Measurements from ENCODE around the gene CACNA1C. TPM values are rescaled to one million over a fixed set of nuclear protein-coding genes. Genes with fewer than 3 reads are reported as not detected.

The CACNA1C gene
- total RNA-seq, 1 experiment from 2014 or later = 1.1 TPM

DNA sequence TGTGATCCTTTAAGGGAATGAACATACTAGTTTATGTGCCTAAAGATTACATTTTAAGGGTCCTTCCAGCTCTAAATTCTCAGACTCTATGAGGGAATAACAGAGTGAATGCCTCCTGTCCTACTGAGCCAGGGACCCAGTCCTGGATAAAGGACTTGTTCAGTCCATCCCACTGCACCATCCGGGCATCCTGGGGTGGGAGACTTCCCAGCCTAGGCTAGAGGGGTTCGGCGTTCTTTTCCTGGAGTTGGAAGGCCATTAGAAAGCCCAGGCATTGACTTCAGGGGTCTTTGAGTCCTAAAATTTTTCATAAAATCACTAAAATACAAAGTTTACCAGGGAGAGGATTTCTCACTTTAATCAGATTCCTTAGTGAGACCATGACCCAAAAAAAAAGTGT is 614.1 kb downstream of the CACNA1C start:
- H3K23ac ChIP-seq (ENCODE audit: insufficient read length, low read depth, low read length) = no peak overlapping the region
- no CpG with 5 or more reads among the region's 3 CpGs for WGBS (ENCODE audit: extremely low coverage, insufficient read length, low lambda C conversion rate)
- H4K5ac ChIP-seq (ENCODE audit: insufficient read length, low read depth, low read length) = no peak overlapping the region
- H2AK5ac ChIP-seq (ENCODE audit: insufficient read length, low read length) = no peak overlapping the region
- TF ChIP-seq, protein P1, sequence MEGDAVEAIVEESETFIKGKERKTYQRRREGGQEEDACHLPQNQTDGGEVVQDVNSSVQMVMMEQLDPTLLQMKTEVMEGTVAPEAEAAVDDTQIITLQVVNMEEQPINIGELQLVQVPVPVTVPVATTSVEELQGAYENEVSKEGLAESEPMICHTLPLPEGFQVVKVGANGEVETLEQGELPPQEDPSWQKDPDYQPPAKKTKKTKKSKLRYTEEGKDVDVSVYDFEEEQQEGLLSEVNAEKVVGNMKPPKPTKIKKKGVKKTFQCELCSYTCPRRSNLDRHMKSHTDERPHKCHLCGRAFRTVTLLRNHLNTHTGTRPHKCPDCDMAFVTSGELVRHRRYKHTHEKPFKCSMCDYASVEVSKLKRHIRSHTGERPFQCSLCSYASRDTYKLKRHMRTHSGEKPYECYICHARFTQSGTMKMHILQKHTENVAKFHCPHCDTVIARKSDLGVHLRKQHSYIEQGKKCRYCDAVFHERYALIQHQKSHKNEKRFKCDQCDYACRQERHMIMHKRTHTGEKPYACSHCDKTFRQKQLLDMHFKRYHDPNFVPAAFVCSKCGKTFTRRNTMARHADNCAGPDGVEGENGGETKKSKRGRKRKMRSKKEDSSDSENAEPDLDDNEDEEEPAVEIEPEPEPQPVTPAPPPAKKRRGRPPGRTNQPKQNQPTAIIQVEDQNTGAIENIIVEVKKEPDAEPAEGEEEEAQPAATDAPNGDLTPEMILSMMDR (conservative IDR thresholded peaks at IDR 0.05) = no peak
- no peak overlapping the region for H2BK120ac ChIP-seq (ENCODE audit: low read depth, low read length, poor library complexity, severe bottlenecking)
- H3K79me2 ChIP-seq (ENCODE audit: insufficient read depth, low read length) = no peaks in the 10 kb centered on the region
- H2AFZ ChIP-seq (ENCODE audit: low read length) = no peak overlapping the region
- no peak overlapping the region for H2BK15ac ChIP-seq (ENCODE audit: low read depth, low read length)
- Mint-ChIP-seq H3K27me3 (ENCODE audit: low read depth) (peaks cover 2% of the 10 kb centered on the region), H3K27ac (no peak overlapping the region), H3K9me3 (no peaks in the 10 kb centered on the region), H3K36me3 (ENCODE audit: insufficient read depth in 1 of 3, low read depth in 3 of 3) (no peaks in the 10 kb centered on the region), H3K4me3 (no peak overlapping the region), H3K4me1 (no peaks in the 10 kb centered on the region)
- DNase-seq = peak; percentile 17
- H3K27ac ChIP-seq (ENCODE audit: insufficient read length, low read depth, low read length) = no peak overlapping the region
- H3K4me1 ChIP-seq (ENCODE audit: insufficient read depth, low read length) = no peaks in the 10 kb centered on the region
- no peak overlapping the region for H3K56ac ChIP-seq (ENCODE audit: insufficient read length, low read depth, low read length)
- no peak overlapping the region for H3K9ac ChIP-seq (ENCODE audit: extremely low read depth, insufficient read length, low read length)
- H4K91ac ChIP-seq (ENCODE audit: insufficient read length, low read depth, low read length) = no peak overlapping the region
- no peak overlapping the region for H2BK20ac ChIP-seq (ENCODE audit: low read depth, low read length, poor library complexity, severe bottlenecking)
- no peak overlapping the region for H2BK12ac ChIP-seq (ENCODE audit: insufficient read length, low read depth, low read length)
- H3K4ac ChIP-seq (ENCODE audit: low read depth, low read length) = no peak overlapping the region
- no peak overlapping the region for H3T11ph ChIP-seq (ENCODE audit: low read length)
- no peaks in the 10 kb centered on the region for H3K9me3 ChIP-seq (ENCODE audit: control insufficient read depth, low read depth, low read length)
- no peak overlapping the region for H3K18ac ChIP-seq (ENCODE audit: insufficient read length, low read depth, low read length)
- H3K79me1 ChIP-seq (ENCODE audit: insufficient read depth, low read depth, low read length, poor library complexity, severe bottlenecking) = no peaks in the 10 kb centered on the region
- no peak overlapping the region for H3K14ac ChIP-seq (ENCODE audit: insufficient read depth, low read length)
- no peaks in the 10 kb centered on the region for H3K23me2 ChIP-seq (ENCODE audit: insufficient read length, low read depth, low read length, poor library complexity, severe bottlenecking)
- no peak overlapping the region for H2BK5ac ChIP-seq (ENCODE audit: insufficient read length, low read length)
- H4K20me1 ChIP-seq (ENCODE audit: control insufficient read depth, insufficient read depth, insufficient read length) = no peaks in the 10 kb centered on the region
- no peaks in the 10 kb centered on the region for H3K27me3 ChIP-seq (ENCODE audit: insufficient read depth, low read length)
- no peak overlapping the region for H3K4me2 ChIP-seq (ENCODE audit: insufficient read depth, insufficient read length, low read length)
- no peak overlapping the region for H4K8ac ChIP-seq (replicated peaks; ENCODE audit: insufficient read length, low read depth, low read length)

All from H9 (cell line).